IMR-90 (cell line): ENCODE measurements around the gene SYPL1. TPM values are rescaled to one million over a fixed set of nuclear protein-coding genes. Genes with fewer than 3 reads are reported as not detected.

ENCODE experiments used
- ATAC-seq: fragments of 200-7000 bp; cut with Tn5 transposase; 2 replicates; pipeline ENCODE4 v1.9.1; 2020; ENCODE audit warnings: low read depth, mild to moderate bottlenecking, moderate library complexity
- BruUV-seq: library from RNA; stranded (reverse); fragments of 400-500 nt; replicated peaks from 2 replicates; lab custom pipeline; 2021; lab: Mats Ljungman, UMichigan
- CTCF ChIA-PET: fragments of 300-600 bp; formaldehyde crosslinking; extraction: SDS; loops from one replicate; lab custom pipeline; 2021; ENCODE audit warnings: antibody characterized with exemption; lab: Yijun Ruan, JAX
- POLR2A ChIA-PET: fragments of 300-600 bp; sonication (Branson Sonifier 250); formaldehyde crosslinking; loops from one replicate; lab custom pipeline; 2022; ENCODE audit warnings: antibody characterized with exemption; ENCODE audit not compliant: unreplicated experiment; lab: Charles Lee
- DNase-seq: peaks from one replicate; pipeline ENCODE4 v3.0.0; 2013
- H2AFZ ChIP-seq: replicated peaks from 2 replicates; pipeline ENCODE3; 2013; ENCODE audit warnings: low read length, mild to moderate bottlenecking; ENCODE audit not compliant: poor library complexity
- H2AK5ac ChIP-seq: 2 replicates; pipeline ENCODE4 v1.6.1; 2013; ENCODE audit warnings: low read depth, low read length, inconsistent platforms
- H2AK9ac ChIP-seq: replicated peaks from 2 replicates; pipeline ENCODE3; 2013; ENCODE audit warnings: mild to moderate bottlenecking, low read depth, low read length, moderate library complexity; ENCODE audit not compliant: poor library complexity
- H2BK120ac ChIP-seq: 2 replicates; pipeline ENCODE4 v1.6.1; 2013; ENCODE audit warnings: low read depth, low read length, inconsistent platforms
- H2BK15ac ChIP-seq: 3 replicates; pipeline ENCODE4 v1.6.1; 2013; ENCODE audit warnings: low read depth, low read length, inconsistent platforms
- H2BK20ac ChIP-seq: 2 replicates; pipeline ENCODE4 v1.6.1; 2013; ENCODE audit warnings: low read depth, mild to moderate bottlenecking, inconsistent platforms, low read length, moderate library complexity
- H2BK5ac ChIP-seq: 2 replicates; pipeline ENCODE4 v1.6.1; 2013; ENCODE audit warnings: mild to moderate bottlenecking, low read depth, low read length, inconsistent platforms; ENCODE audit not compliant: poor library complexity, severe bottlenecking
- H3K14ac ChIP-seq: replicated peaks from 2 replicates; pipeline ENCODE4 v1.6.1; 2013; ENCODE audit warnings: low read depth, low read length, inconsistent platforms
- H3K18ac ChIP-seq: 2 replicates; pipeline ENCODE4 v1.6.1; 2013; ENCODE audit warnings: low read depth, low read length, control low read depth
- H3K23ac ChIP-seq: 2 replicates; pipeline ENCODE4 v1.6.1; 2013; ENCODE audit warnings: low read depth, low read length, inconsistent platforms
- H3K27ac ChIP-seq: 2 replicates; pipeline ENCODE4 v1.5.1; 2013; ENCODE audit warnings: mild to moderate bottlenecking, control low read depth, low read length; ENCODE audit not compliant: insufficient read depth
- H3K27me3 ChIP-seq: 2 replicates; pipeline ENCODE4 v1.6.1; 2013; ENCODE audit warnings: low read length; ENCODE audit not compliant: control insufficient read depth, insufficient read depth
- H3K36me3 ChIP-seq: 2 replicates; pipeline ENCODE4 v1.6.1; 2013; ENCODE audit warnings: low read length, mixed read lengths; ENCODE audit not compliant: control insufficient read depth, insufficient read depth
- H3K4ac ChIP-seq: 2 replicates; pipeline ENCODE4 v1.6.1; 2013; ENCODE audit warnings: low read depth, low read length, inconsistent platforms
- H3K4me1 ChIP-seq: 2 replicates; pipeline ENCODE4 v1.6.1; 2013; ENCODE audit warnings: low read length, mixed read lengths; ENCODE audit not compliant: control insufficient read depth, insufficient read depth
- H3K4me2 ChIP-seq: 2 replicates; pipeline ENCODE4 v1.6.1; 2013; ENCODE audit warnings: low read depth, mild to moderate bottlenecking, control low read depth, low read length, moderate library complexity
- H3K4me3 ChIP-seq: 2 replicates; pipeline ENCODE4 v1.5.1; 2013; ENCODE audit warnings: low read depth, mild to moderate bottlenecking, control low read depth, low read length, moderate library complexity; ENCODE audit not compliant: insufficient read depth
- H3K56ac ChIP-seq: 2 replicates; pipeline ENCODE4 v1.6.1; 2013; ENCODE audit warnings: low read length, inconsistent platforms; ENCODE audit not compliant: insufficient read depth; ENCODE audit errors: extremely low read depth
- H3K79me1 ChIP-seq, 2 experiments: 2 replicates each; pipeline ENCODE4 v1.6.1; 2013; ENCODE audit warnings: low read length in 2 of 2, inconsistent platforms in 1 of 2, low read depth in 1 of 2
- H3K9ac ChIP-seq: 2 replicates; pipeline ENCODE4 v1.6.1; 2013; ENCODE audit warnings: low read depth, low read length, control low read depth
- H3K9me1 ChIP-seq: 2 replicates; pipeline ENCODE4 v1.6.1; 2013; ENCODE audit warnings: low read length, inconsistent platforms; ENCODE audit not compliant: insufficient read depth
- H3K9me3 ChIP-seq: 2 replicates; pipeline ENCODE4 v1.6.1; 2013; ENCODE audit warnings: low read length; ENCODE audit not compliant: control insufficient read depth, insufficient read depth
- H4K20me1 ChIP-seq: 2 replicates; pipeline ENCODE4 v1.6.1; 2013; ENCODE audit warnings: low read length, inconsistent platforms; ENCODE audit not compliant: insufficient read depth
- H4K5ac ChIP-seq: 2 replicates; pipeline ENCODE4 v1.6.1; 2013; ENCODE audit warnings: mild to moderate bottlenecking, low read depth, low read length, control low read depth
- H4K8ac ChIP-seq, 2 experiments: 2 replicates each; pipeline ENCODE4 v1.6.1; 2013; ENCODE audit warnings: low read depth in 2 of 2, low read length in 2 of 2, control low read depth in 1 of 2, inconsistent platforms in 1 of 2
- H4K91ac ChIP-seq: 2 replicates; pipeline ENCODE4 v1.6.1; 2013; ENCODE audit warnings: low read depth, low read length, inconsistent platforms; ENCODE audit not compliant: insufficient read depth
- BHLHE40 ChIP-seq: fragments of 150-350 bp; IDR thresholded peaks from 2 replicates; pipeline ENCODE4 v1.6.1; 2016; ENCODE audit warnings: mild to moderate bottlenecking, low read depth, low read length
- CEBPB ChIP-seq: IDR thresholded peaks from 2 replicates; pipeline ENCODE4 v1.6.1; 2012; ENCODE audit warnings: low read depth, low read length, improper control_type of control experiment
- CHD1 ChIP-seq: IDR thresholded peaks from 2 replicates; pipeline ENCODE4 v1.6.1; 2012; ENCODE audit warnings: low read depth, low read length, improper control_type of control experiment
- FOS ChIP-seq: fragments of 150-350 bp; IDR thresholded peaks from 2 replicates; pipeline ENCODE4 v1.6.1; 2016; ENCODE audit warnings: low read depth, low read length
- MAFK ChIP-seq: IDR thresholded peaks from 2 replicates; pipeline ENCODE4 v1.6.1; 2012; ENCODE audit warnings: low read depth, low read length, improper control_type of control experiment
- MAZ ChIP-seq: IDR thresholded peaks from 2 replicates; pipeline ENCODE4 v1.6.1; 2012; ENCODE audit warnings: low read depth, mild to moderate bottlenecking, low read length, improper control_type of control experiment, moderate library complexity, borderline replicate concordance
- MXI1 ChIP-seq: IDR thresholded peaks from 2 replicates; pipeline ENCODE4 v1.6.1; 2012; ENCODE audit warnings: low read depth, mild to moderate bottlenecking, low read length, moderate library complexity, borderline replicate concordance
- NFE2L2 ChIP-seq: fragments of 150-350 bp; IDR thresholded peaks from 2 replicates; pipeline ENCODE4 v1.6.1; 2016; ENCODE audit warnings: low read depth, mild to moderate bottlenecking, low read length
- POLR2A ChIP-seq: IDR thresholded peaks from 2 replicates; pipeline ENCODE4 v1.6.1; 2012; ENCODE audit warnings: mild to moderate bottlenecking, low read depth, low read length
- RAD21 ChIP-seq: IDR thresholded peaks from 2 replicates; pipeline ENCODE4 v1.6.1; 2012; ENCODE audit warnings: low read length, improper control_type of control experiment
- RCOR1 ChIP-seq: IDR thresholded peaks from 2 replicates; pipeline ENCODE4 v1.6.1; 2012; ENCODE audit warnings: mild to moderate bottlenecking, low read length, improper control_type of control experiment; ENCODE audit not compliant: insufficient replicate concordance
- WGBS, 2 experiments: methylation state at CpG; one replicate each; pipeline versions ENCODE4 v1.1.5 to v1.1.7; 2013; ENCODE audit warnings: missing lambda C conversion rate in 2 of 2; ENCODE audit not compliant: insufficient read length in 1 of 2; ENCODE audit errors: extremely low coverage in 2 of 2; 5-methylcytosine and 5-hydroxymethylcytosine counted together
- dilution Hi-C: fragments of 300-500 bp; cut with HindIII; formaldehyde crosslinking; loops from one replicate; pipeline ENCODE4 v1.14.3; 2018; ENCODE audit warnings: low sequenced_read_pairs; ENCODE audit not compliant: unreplicated experiment
- in situ Hi-C: fragments of 300-500 bp; cut with MboI; formaldehyde crosslinking; loops from 3 replicates; pipeline ENCODE4 v1.14.3; 2019; ENCODE audit warnings: low sequenced_read_pairs, inconsistent platforms, mixed read lengths
- intact Hi-C: fragments of 100-400 bp; cut with micrococcal nuclease; formaldehyde crosslinking; loops from 2 replicates; pipeline ENCODE4 v1.10.0; 2022
- polyA plus RNA-seq, 3 experiments: library from polyadenylated mRNA; depleted of rRNA; stranded (reverse); fragments of >200 nt; gene quantifications; 2 replicates each; pipeline ENCODE4 v1.2.3, GENCODE V29; 2012; ENCODE audit warnings: low replicate concordance in 1 of 3
- total RNA-seq: library from RNA; depleted of rRNA; stranded (reverse); fragments of >200 nt; gene quantifications from 2 replicates; pipeline ENCODE4 v1.2.3, GENCODE V29; 2012
- TF ChIP-seq, protein P1 (sequence below): fragments of 150-350 bp; IDR thresholded peaks from 2 replicates; pipeline ENCODE4 v1.6.1; 2016; ENCODE audit warnings: low read depth, mild to moderate bottlenecking, low read length, moderate library complexity, borderline replicate concordance
- TF ChIP-seq, protein P2 (sequence below): fragments of 150-350 bp; IDR thresholded peaks from 2 replicates; pipeline ENCODE4 v1.6.1; 2017; ENCODE audit warnings: mild to moderate bottlenecking, antibody characterized with exemption, low read length, low read depth
- TF ChIP-seq, protein P3 (sequence below): conservative IDR thresholded peaks from 2 replicates; pipeline ENCODE4 v1.5.1; 2012; ENCODE audit warnings: mild to moderate bottlenecking, low read depth, low read length, improper control_type of control experiment

SYPL1 gene
- total and polyA plus RNA-seq, 2 of the 4 experiments (the other 2 are of a cell fraction) = 19.0 to 45.0 TPM

DNA sequence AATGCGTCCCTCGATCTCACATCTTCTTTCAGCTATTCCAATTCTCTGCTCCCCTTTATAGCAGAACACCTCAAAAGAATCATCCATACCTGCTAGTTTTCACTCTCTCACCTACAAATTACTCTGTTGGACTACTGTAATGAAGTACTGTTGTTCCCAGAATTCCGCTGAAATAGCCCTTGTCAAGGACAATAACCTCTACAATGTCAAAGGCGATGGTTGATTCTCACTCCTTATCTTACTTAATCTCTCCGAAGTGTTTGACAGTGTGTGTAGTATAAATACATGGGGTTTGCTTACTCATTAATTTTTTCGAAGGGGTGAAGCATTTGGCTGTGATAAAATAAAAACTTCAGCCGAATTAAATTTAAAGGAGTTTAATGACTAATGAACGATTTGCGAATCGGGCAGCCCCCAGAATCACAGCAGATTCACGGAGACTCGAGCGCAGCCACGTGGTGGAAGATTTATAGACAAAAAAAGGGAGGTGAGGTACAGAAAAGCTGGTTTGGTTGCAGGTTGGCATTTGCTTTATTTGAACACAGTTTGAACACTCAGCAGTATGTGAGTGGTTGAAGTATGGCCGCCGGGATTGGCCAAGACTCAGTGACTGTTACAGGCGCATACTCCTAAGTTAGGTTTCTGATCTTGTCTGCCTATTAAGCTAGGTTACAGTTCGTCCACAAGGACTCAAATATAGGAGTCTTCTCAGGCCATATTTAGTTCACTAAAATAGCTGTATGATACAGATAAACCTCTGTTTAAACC, 29.8 kb downstream of the SYPL1 start:
- Histone ChIP-seq H2AFZ (no peak overlapping the region), H3K27ac (no peak overlapping the region), H4K91ac (no peak overlapping the region), H4K5ac (no peak overlapping the region), H4K20me1 (no peaks in the 10 kb centered on the region), H2BK120ac (no peak overlapping the region), H4K8ac (no peak overlapping the region), H3K23ac (no peak overlapping the region), H3K9me1 (no peaks in the 10 kb centered on the region), H3K18ac (no peak overlapping the region), H2AK5ac (no peak overlapping the region), H2BK5ac (no peak overlapping the region), H3K4me1 (no peaks in the 10 kb centered on the region), H3K79me1 (no peaks in the 10 kb centered on the region), H3K4me2 (no peak overlapping the region), H3K9ac (no peak overlapping the region), H3K14ac (no peak overlapping the region), H3K36me3 (no peaks in the 10 kb centered on the region), H3K27me3 (no peaks in the 10 kb centered on the region; the same call in 1 of the 2 replicates), H3K9me3 (no peaks in the 10 kb centered on the region), H2BK15ac (no peak overlapping the region), H3K4me3 (no peak overlapping the region), H2BK20ac (no peak overlapping the region), H3K4ac (no peak overlapping the region), H2AK9ac (no peak overlapping the region), H3K56ac (no peak overlapping the region)
- WGBS, 2 experiments = 69% methylated on average over 8 of the region's 18 CpGs; no CpG with 5 or more reads in 1 of the 2 experiments
- BruUV-seq = no TSS peak
- intact Hi-C loops = no loop called here
- in situ Hi-C loops = no loop called here
- dilution Hi-C loops = no loop called here
- TF ChIP-seq BHLHE40 (no peak), RCOR1 (no peak), MAFK (no peak), CEBPB (no peak), MAZ (no peak), RAD21 (no peak), POLR2A (no peak), NFE2L2 (no peak), FOS (no peak), MXI1 (no peak), CHD1 (no peak)
- TF ChIP-seq, protein P1, sequence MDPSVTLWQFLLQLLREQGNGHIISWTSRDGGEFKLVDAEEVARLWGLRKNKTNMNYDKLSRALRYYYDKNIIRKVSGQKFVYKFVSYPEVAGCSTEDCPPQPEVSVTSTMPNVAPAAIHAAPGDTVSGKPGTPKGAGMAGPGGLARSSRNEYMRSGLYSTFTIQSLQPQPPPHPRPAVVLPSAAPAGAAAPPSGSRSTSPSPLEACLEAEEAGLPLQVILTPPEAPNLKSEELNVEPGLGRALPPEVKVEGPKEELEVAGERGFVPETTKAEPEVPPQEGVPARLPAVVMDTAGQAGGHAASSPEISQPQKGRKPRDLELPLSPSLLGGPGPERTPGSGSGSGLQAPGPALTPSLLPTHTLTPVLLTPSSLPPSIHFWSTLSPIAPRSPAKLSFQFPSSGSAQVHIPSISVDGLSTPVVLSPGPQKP = no peak
- TF ChIP-seq, protein P2, sequence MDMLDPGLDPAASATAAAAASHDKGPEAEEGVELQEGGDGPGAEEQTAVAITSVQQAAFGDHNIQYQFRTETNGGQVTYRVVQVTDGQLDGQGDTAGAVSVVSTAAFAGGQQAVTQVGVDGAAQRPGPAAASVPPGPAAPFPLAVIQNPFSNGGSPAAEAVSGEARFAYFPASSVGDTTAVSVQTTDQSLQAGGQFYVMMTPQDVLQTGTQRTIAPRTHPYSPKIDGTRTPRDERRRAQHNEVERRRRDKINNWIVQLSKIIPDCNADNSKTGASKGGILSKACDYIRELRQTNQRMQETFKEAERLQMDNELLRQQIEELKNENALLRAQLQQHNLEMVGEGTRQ = no peak
- TF ChIP-seq, protein P3, sequence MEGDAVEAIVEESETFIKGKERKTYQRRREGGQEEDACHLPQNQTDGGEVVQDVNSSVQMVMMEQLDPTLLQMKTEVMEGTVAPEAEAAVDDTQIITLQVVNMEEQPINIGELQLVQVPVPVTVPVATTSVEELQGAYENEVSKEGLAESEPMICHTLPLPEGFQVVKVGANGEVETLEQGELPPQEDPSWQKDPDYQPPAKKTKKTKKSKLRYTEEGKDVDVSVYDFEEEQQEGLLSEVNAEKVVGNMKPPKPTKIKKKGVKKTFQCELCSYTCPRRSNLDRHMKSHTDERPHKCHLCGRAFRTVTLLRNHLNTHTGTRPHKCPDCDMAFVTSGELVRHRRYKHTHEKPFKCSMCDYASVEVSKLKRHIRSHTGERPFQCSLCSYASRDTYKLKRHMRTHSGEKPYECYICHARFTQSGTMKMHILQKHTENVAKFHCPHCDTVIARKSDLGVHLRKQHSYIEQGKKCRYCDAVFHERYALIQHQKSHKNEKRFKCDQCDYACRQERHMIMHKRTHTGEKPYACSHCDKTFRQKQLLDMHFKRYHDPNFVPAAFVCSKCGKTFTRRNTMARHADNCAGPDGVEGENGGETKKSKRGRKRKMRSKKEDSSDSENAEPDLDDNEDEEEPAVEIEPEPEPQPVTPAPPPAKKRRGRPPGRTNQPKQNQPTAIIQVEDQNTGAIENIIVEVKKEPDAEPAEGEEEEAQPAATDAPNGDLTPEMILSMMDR = no peak
- CTCF ChIA-PET = interaction anchor here (0.6 to 0.7 kb wide), 2 partner anchors 11 to 430 kb away, joined by 3 to 5 read pairs; no protein-coding TSS in a partner anchor
- DNase-seq = no peak
- POLR2A ChIA-PET = no interaction called here
- no peak for ATAC-seq
